Measurements from ENCODE around the gene PPP6R3. TPM values are rescaled to one million over a fixed set of nuclear protein-coding genes. Genes with fewer than 3 reads are reported as not detected.

PPP6R3 gene
- total RNA-seq, 4 donors from 2014 or later = 238 to 334 (median 268) TPM

DNA sequence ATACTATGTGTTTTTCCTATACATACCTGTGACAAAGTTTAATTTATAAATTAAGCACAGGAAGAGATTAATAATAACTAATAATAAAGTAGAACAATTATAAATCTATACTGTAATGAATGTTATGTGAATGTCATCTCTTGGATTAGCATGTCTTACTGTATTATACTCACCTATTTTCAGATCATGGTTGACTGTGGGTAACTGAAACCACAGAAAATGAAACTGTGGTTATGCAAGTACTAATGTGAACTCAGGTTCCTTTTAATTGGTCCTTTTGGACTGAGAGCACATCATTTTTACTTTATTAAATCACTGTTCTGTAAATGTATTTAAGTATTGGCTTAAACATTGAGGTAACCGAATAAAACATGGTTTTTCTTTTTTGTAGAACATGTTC, 108.8 kb downstream of the PPP6R3 start:
- TF ChIP-seq POLR2A (IDR thresholded peaks at IDR 0.05) = no peak
- TF ChIP-seq, protein P1, sequence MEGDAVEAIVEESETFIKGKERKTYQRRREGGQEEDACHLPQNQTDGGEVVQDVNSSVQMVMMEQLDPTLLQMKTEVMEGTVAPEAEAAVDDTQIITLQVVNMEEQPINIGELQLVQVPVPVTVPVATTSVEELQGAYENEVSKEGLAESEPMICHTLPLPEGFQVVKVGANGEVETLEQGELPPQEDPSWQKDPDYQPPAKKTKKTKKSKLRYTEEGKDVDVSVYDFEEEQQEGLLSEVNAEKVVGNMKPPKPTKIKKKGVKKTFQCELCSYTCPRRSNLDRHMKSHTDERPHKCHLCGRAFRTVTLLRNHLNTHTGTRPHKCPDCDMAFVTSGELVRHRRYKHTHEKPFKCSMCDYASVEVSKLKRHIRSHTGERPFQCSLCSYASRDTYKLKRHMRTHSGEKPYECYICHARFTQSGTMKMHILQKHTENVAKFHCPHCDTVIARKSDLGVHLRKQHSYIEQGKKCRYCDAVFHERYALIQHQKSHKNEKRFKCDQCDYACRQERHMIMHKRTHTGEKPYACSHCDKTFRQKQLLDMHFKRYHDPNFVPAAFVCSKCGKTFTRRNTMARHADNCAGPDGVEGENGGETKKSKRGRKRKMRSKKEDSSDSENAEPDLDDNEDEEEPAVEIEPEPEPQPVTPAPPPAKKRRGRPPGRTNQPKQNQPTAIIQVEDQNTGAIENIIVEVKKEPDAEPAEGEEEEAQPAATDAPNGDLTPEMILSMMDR (IDR thresholded peaks at IDR 0.05) = no peak
- Histone ChIP-seq H3K27me3 (no peaks in the 10 kb centered on the region), H3K9me3 (no peaks in the 10 kb centered on the region), H3K36me3 (peaks cover 0 to 32% of the 10 kb centered on the region in 2 donors), H3K4me1 (peaks cover 20 to 30% of the 10 kb centered on the region in 2 donors), H3K4me3 (replicated peaks in 1 of 3) (no peak overlapping the region), H3K27ac (no peak overlapping the region)
- no peak for DNase-seq
- 95 to 96% methylated on average over 1 of the region's 1 CpG for WGBS, 2 donors
- intact Hi-C loops (cut with DNase I) = no loop called here

DNA sequence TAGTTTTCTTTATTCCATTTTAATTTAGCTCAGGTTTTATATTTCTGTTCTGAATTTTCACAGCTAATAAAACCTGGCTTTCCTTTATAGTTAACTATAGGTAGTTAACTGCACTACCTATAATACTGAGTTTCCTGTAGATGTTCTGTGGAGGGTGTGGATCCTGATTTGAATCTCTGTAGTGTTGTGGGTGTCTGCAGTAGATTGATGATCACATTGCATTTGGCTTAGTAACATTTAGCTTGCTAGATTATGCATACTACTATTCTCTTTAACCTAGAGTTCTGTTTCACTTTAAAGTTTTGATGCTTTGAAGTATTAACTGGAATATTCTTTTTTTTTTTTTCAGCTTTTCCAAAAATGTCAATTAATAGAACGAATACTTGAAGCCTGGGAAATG, 110.1 kb downstream of the PPP6R3 start:
- WGBS, 2 donors = 93 to 95% methylated on average over 1 of the region's 1 CpG
- no peaks in the 10 kb centered on the region for H3K27me3 ChIP-seq
- no peaks in the 10 kb centered on the region for H3K9me3 ChIP-seq
- intact Hi-C loops (cut with DNase I) = no loop called here
- no peak overlapping the region for H3K4me3 ChIP-seq (replicated peaks in 1 of 3)
- TF ChIP-seq, protein P1 (IDR thresholded peaks at IDR 0.05) = no peak
- no peak overlapping the region for H3K27ac ChIP-seq
- no peak for DNase-seq
- H3K36me3 ChIP-seq = peaks cover 0 to 32% of the 10 kb centered on the region in 2 donors
- H3K4me1 ChIP-seq = peaks cover 24 to 29% of the 10 kb centered on the region in 2 donors

DNA sequence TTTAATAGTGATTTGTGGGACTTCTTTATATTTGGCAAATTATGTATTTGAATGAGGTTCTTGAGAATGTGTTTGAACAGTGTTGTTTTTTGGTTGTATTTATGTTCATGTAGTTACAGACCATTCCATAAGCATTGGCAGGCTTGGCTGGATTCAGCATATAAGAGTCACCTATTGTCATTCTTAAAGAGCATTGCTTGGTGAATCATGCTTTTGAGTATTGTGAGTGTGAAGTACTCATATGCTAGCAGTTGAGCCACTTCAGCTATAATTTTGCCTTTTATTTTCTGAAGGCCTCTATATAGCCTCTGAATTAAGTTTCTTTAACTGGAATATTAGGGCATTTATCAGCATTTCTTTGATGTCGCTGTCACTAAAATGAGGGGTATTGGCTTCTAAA, 113.8 kb downstream of the PPP6R3 start:
- H3K27me3 ChIP-seq = no peaks in the 10 kb centered on the region
- H3K27ac ChIP-seq = peak overlapping the region in 2 of 3 donors; percentile 25 to 46
- H3K36me3 ChIP-seq = peaks cover 12 to 26% of the 10 kb centered on the region in 2 donors
- H3K4me3 ChIP-seq (replicated peaks in 1 of 3) = no peak overlapping the region
- no peak for DNase-seq
- WGBS, 2 donors = 97 to 100% methylated on average over 1 of the region's 1 CpG
- TF ChIP-seq, protein P1 (IDR thresholded peaks at IDR 0.05) = no peak
- TF ChIP-seq POLR2A (IDR thresholded peaks at IDR 0.05) = no peak
- peaks cover 21 to 24% of the 10 kb centered on the region in 2 donors for H3K4me1 ChIP-seq
- no peaks in the 10 kb centered on the region for H3K9me3 ChIP-seq
- intact Hi-C loops (cut with DNase I) = no loop called here

DNA sequence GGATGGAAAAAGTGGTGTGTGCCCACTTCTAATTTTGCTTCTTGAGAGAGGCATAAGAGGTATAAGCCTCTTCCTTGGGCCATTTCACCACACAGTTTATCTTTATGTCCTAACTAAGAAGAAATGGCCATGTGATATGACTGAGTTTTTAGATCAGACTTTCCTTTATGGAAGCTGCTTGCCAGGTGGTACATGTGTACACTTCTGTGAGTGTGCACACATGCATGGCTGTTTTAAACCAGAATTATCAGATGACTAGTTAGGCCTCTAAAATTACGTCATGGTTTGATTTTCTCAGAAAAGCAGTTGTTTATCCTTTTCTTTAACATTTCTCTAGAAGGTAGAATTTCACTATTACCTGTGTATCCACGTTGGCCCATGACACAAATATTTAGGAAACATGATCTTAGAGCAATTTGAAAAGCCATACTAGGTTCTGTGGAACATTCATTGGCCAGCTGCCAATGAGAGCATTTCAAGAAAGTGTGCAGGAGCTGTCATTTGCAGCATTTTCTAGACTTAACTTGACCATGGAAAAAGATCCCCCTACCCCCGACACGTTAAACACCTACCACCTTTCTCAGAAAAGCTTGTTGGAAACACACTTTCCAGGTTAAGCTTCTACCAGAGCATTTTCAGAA, 114.6 kb downstream of the PPP6R3 start:
- 62 to 70% methylated on average over 4 of the region's 4 CpGs for WGBS, 2 donors
- no peaks in the 10 kb centered on the region for H3K9me3 ChIP-seq
- TF ChIP-seq, protein P1 (IDR thresholded peaks at IDR 0.05) = no peak
- no peak for TF ChIP-seq POLR2A (IDR thresholded peaks at IDR 0.05)
- H3K27ac ChIP-seq = peak overlapping the region in 2 of 3 donors; percentile 25 to 46
- DNase-seq = peak in 1 of 2 donors; percentile 20
- no peak overlapping the region for H3K4me3 ChIP-seq (replicated peaks in 1 of 3)
- peaks cover 22 to 24% of the 10 kb centered on the region in 2 donors for H3K4me1 ChIP-seq
- peaks cover 12 to 26% of the 10 kb centered on the region in 2 donors for H3K36me3 ChIP-seq
- no peaks in the 10 kb centered on the region for H3K27me3 ChIP-seq
- intact Hi-C loops (cut with DNase I) = no loop called here

DNA sequence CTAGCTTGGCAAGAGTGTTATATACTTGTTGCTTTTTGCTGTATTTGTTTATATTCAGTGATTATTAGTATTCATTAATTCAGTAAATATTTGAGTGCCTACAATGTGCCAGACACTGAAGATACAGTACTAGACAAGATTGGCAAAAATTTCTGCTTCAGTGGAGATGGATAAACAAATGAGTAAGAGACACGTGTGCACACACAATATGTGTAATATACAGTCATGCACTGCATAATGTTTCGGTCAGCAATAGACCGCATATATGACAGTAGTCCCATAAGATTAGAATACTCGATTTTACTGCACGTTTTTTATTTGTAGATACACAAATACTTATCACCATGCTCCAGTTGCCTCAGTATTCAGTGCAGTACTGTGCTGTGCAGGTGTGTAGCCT, 118.9 kb downstream of the PPP6R3 start:
- intact Hi-C loops (cut with DNase I) = no loop called here
- no peak for TF ChIP-seq POLR2A (IDR thresholded peaks at IDR 0.05)
- TF ChIP-seq, protein P1 (IDR thresholded peaks at IDR 0.05) = no peak

More for the DNA sequence above, 118.9 kb downstream of the PPP6R3 start:
- no peaks in the 10 kb centered on the region for H3K9me3 ChIP-seq
- 84 to 87% methylated on average over 5 of the region's 5 CpGs for WGBS, 2 donors
- peaks cover 6 to 12% of the 10 kb centered on the region in 2 donors for H3K36me3 ChIP-seq
- no peaks in the 10 kb centered on the region for H3K27me3 ChIP-seq
- H3K27ac ChIP-seq = peak overlapping the region in 1 of 3 donors; percentile 18
- no peak overlapping the region for H3K4me3 ChIP-seq (replicated peaks in 1 of 3)
- H3K4me1 ChIP-seq = peaks cover 47 to 53% of the 10 kb centered on the region in 2 donors
- DNase-seq = no peak

Measured in thyroid gland (tissue), 4 donors.